Thyroid gland (tissue), 4 donors: Measurements from ENCODE around the gene SMC2.

ENCODE experiments used
- POLR2A ChIP-seq, 2 donors: fragments of 450-650 bp; IDR thresholded peaks; one replicate each; pipeline ENCODE4 v1.6.1; 2017; ENCODE audit warnings: antibody characterized with exemption in 2 of 2, mild to moderate bottlenecking in 2 of 2, moderate library complexity in 1 of 2
- TF ChIP-seq, protein P1 (sequence below), 6 experiments: fragments of 200-600 bp in 3 of 6; fragments of 450-650 bp in 3 of 6; sonication (generic) in 3 of 6; IDR thresholded peaks; one replicate each; pipeline ENCODE4 v1.5.1; 2016 to 2019; ENCODE audit warnings: antibody characterized with exemption in 6 of 6, mild to moderate bottlenecking in 2 of 6, inconsistent platforms in 1 of 6, moderate library complexity in 1 of 6

DNA sequence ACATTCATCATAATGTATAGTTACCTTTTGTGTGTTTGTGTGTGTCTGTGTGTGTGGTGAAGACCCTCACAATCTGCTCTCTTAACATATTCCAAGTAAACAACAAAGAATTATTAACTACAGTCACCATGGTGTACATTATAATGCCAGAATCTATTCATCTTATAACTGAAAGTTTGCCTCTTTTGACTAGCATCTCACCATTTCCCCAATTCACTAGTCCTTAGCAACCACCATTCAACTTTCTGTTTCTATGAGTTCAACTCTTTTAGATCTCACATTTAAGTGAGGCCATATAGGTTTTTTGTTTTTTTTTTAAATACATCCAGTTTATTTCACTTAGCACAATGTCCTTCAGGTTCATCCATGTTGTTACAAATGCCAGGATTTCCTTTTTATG lies 83.6 kb downstream of the SMC2 start:
- no peak for TF ChIP-seq POLR2A (IDR thresholded peaks at IDR 0.05)
- TF ChIP-seq, protein P1, sequence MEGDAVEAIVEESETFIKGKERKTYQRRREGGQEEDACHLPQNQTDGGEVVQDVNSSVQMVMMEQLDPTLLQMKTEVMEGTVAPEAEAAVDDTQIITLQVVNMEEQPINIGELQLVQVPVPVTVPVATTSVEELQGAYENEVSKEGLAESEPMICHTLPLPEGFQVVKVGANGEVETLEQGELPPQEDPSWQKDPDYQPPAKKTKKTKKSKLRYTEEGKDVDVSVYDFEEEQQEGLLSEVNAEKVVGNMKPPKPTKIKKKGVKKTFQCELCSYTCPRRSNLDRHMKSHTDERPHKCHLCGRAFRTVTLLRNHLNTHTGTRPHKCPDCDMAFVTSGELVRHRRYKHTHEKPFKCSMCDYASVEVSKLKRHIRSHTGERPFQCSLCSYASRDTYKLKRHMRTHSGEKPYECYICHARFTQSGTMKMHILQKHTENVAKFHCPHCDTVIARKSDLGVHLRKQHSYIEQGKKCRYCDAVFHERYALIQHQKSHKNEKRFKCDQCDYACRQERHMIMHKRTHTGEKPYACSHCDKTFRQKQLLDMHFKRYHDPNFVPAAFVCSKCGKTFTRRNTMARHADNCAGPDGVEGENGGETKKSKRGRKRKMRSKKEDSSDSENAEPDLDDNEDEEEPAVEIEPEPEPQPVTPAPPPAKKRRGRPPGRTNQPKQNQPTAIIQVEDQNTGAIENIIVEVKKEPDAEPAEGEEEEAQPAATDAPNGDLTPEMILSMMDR (IDR thresholded peaks at IDR 0.05) = no peak
